Fibroblast of skin of left quadriceps (primary cell): ENCODE data around the gene CCL11.

Source experiments
- DNase-seq, 2 experiments: peaks; one replicate each; pipeline ENCODE4 v3.0.0-alpha.2; 2013; ENCODE audit warnings: low read depth in 2 of 2

The CCL11 gene

GRCh38 chr17:34307110-34307509 lies 21.6 kb downstream of the CCL11 start:
- peak in 1 of 2 experiments; percentile 23 for DNase-seq

GRCh38 chr17:34308371-34308770 lies 22.8 kb downstream of the CCL11 start:
- no peak for DNase-seq

DNA sequence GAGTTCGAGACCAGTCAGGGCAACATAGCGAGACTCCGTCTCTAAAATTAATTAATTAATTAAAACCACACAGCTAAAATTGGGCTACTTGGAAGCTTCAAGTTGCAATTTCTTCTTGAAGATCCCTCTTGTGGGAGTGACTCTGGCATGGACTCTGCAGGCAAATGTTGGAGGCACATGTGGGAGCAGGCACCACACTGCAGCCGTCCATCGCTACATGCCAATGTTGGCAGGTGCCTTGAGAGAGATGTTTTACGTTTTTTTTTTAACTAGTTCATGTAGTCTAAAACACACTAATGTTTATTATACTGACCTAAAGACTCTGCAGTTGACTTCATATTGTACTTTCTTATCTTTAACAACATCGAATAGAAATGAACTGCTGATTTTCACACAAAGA lies 25.7 kb downstream of the CCL11 start:
- DNase-seq = no peak

GRCh38 chr17:34312080-34312479 lies 26.5 kb downstream of the CCL11 start:
- DNase-seq = peak; percentile 79 to 81

- DNase-seq = peak in 1 of 2 experiments; percentile 44
These were observed 27.6 kb downstream of the CCL11 start for GRCh38 chr17:34313164-34313563.

- DNase-seq = peak in 1 of 2 experiments; percentile 44
These were observed 28.7 kb downstream of the CCL11 start for GRCh38 chr17:34314279-34314678.

DNA sequence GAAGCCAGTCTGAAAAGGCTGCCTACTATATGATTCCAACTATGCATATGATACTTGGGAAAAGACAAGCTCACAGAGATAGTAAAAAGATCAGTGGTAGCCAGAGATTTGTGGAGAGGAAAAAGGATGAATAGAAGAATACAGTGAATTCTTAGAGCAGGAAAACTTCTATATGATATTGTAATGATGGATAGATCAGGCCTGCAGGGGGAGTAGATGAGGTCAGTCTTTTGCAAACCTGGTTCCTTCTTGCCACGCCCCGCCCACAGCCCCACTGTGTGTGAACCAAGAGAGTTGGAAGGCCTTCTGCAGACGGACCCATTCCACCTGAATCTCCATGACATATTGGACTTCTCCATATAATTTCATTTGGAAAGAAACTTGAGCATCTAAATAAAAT lies 32.9 kb downstream of the CCL11 start:
- no peak for DNase-seq

GRCh38 chr17:34319039-34319483 lies 33.5 kb downstream of the CCL11 start, which contains the start of gene CCL8:
TSS of gene CCL8 (plus strand) at chr17:34319435. CDS start at chr17:34319502, 67 bp downstream.
- DNase-seq = no peak

- DNase-seq = no peak
These were observed 36.4 kb downstream of the CCL11 start for GRCh38 chr17:34321964-34322363.

DNA sequence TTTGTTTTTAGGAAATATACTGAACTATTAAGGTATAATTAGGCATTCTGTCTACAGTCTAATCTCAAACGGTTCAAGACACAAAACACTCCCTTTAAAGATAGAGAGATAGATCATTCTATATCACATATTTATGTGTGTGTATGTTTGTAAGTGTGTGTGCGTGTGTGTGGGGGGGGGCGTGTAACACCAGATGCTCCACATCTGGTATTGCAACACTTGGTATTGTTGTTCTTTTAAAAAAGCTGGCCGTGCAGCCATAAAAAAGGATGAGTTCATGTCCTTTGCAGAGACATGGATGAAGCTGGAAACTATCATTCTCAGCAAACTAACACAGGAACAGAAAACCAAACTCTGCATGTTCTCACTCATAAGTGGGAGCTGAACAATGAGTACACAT lies 42.0 kb downstream of the CCL11 start:
- DNase-seq = peak; percentile 33 to 36

DNA sequence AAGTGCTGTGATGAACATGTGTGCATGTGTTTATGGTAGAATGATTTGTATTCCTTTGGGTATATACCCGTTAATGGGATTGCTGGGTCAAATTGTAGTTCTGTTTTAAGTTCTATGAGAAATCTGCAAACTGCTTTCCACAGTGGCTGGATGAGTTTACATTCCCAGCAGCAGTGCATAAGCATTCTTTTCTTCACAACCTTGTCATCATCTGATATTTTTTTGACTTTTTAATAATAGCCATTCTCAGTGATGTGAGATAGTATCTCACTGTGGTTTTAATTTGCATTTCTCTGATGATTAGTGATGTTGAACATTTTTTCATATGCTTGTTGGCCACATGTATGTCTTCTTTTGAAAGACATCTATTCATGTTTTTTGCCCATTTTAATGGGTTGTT lies 52.2 kb downstream of the CCL11 start:
- no peak for DNase-seq
